ENCODE results near the gene CHMP1A.

Gene CHMP1A

GRCh38 chr16:89629827-89630610 lies 27.5 kb downstream of the CHMP1A start:
- DNase-seq: no peak

DNA sequence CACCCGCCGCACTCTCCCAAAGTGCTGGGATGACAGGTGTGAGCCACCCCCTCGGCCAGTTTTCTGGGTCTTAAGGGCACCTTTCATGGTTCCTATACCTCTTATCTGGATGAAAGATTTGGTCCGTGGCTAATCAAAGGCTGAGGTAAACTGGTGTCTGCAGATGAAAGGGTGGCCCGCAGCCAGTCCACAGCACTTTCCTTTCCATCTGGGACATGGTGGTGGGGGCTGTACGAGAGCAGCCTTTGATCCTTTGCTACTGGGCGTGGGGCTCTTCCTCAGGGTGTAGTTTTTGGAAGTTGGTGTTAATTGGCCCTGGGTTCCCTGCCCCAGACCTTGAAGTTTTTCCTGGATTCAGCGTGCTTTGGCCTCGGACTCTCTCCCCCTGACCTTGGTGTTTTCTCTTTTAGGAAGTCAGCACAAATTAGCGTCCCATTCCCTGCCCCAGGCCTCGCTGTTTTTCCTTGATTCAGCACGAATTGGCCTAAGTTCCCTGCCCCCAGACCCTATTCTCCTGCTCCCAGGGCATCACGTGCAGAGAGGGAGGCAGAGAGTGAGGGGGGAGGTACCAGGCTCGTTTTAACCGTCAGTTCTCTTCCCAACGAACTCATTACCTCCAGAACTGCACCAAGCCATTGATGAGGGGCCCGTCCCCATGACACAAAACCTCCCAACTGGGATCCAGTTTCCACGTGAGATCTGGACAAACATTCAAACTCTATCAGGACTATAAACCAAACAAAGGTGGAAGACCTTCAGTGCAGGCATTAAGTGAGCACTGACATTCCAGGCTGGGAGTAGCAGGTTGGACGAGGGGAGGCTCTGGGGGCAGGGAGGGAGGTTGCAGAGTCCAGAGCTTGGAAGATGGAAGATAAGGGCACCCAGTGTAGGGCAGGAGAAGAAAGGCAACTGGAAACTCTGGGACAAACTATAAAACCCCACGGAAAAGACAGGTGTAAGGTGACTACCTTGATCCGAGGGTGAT lies 32.4 kb downstream of the CHMP1A start:
- DNase-seq: no peak

DNA sequence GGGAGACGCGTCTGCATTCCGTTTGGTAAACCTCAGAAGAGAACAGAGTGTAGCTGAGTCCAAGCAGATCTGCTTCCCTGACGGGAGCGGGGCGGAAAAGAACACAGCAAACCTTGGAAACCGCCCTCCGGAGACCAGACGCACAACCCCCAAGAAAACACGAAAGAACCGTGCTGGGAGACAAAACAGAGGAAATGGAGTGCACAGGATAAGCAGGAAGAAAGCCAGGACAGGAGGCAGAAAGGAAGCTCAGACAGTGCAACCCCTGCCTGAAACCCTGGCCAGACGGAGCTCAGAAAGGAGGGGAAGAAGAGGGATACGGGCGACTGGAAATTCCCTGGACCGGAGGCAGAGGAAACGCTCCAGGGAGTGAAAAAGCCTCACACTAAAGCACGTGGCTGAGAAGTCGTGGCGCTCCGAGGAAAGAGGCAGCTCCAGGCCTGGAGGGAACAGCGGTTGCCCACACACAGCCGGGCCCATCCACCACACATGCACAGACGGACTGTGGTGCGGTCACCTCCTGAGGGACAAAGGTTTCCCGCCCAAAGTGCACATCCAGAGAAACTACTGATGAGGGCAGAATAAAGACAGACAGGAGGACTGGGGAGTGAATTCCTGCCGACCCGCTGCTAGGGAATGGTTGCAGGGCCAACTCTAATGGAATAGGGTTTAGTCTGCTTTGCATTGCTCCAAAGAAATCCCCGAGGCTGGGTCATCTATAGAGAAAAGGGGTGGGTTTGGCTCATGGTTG lies 33.8 kb downstream of the CHMP1A start:
- no peak for DNase-seq

DNA sequence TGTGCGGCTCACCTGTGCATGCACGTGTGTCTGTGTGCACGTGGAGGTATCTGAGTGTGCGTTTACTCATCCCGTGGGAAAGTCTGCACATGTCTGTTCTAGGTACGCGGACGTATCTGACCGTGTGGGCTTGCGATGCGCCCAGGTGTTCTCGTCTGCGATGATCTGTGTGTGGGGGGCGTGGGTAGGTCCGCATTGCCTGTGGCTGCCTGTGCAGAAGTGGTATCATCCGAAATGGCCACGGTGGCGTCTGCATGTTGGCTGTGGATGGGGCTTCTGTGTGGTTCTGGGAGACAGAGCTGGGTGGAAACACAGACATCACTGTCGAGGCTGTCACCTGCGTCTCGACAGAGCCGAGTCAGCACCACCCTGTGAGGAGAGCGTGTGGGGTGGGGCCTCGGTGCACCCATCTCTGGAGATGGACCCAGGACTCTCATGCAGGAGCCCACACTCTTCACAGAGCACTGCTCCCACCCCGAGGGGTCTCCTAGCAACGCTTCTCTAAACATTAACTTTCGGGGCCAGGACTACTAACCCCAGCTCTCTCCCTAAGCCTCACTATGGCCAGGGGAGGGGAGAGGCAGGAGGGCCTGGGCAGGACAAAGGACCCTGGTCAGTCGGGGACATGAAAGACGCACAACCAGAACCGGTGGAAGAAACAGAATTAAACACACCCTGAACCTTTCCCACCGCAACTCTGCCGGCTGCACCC lies 35.7 kb downstream of the CHMP1A start:
- no peak for DNase-seq

DNA sequence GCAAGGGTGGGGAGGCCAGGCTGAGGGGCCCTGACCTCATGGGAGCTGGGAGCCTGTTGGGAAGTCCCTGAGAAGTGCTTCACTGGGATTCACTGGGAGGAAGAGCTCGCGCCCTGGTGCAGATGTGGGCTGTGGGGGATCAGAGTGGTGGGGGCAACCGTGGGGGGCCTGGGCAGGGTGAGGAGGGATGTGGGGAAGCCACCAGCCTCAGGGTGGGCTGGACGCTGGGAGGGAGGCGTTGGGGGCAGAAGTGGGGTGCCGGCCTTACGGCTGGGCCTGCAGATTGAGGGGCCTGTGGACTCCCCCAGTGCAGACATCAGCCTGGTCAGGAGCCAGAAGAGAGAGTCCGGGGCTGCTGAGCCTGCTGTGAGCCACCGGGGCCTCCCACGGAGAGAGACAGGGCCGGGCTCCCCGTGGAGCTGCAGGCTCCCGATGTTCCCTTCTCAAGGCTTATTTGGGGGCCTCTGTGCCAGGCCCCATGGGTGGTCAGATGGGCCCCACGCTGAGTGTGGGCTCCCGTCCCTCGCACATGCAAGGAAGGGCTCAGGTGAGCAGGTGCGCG lies 36.3 kb downstream of the CHMP1A start:
- DNase-seq: no peak

- DNase-seq: no peak
Observed at GRCh38 chr16:89620406-89620841, 37.1 kb downstream of the CHMP1A start.

GRCh38 chr16:89619840-89620239 lies 37.7 kb downstream of the CHMP1A start:
- no peak for DNase-seq

DNA sequence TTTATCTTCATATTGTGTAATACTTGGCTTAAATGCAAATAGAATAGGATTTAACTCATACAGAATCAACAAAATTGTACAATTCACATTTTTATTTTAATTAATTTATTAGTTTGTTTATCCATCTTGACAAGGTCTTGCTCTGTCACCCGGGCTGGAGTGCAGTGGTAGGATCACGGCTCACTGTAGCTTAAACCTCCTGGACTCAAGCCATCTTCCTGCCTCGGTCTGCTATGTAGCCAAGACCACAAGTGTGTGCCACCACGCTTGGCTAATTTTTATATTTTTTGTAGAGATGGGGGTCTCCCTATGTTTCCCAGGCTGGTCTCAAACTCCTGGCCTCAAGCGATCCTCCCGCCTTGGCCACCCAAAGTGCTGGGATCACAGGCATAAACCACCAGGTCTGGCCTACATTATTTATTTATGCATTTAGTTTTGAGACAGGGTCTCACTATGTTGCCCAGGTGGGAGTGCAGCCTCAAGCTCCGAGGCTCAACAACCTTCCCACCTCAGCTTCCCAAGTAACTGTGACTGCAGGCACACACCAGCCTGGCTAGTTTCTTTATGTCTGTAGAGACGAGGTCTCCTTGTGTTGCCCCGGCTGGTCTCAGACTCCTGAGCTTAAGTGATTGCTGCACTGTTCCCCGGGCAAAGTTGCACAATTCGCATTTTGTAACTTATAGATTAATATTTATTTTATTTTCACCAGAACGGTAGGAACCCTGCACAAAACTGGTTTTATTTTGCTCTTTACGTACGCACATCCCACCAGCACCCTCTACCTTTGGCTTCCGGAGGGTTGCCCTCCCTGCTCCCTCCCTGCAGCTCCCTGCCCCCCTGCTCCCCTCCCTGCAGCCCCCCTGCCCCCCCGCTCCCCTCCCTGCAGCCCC lies 39.2 kb downstream of the CHMP1A start:
- no peak for DNase-seq

DNA sequence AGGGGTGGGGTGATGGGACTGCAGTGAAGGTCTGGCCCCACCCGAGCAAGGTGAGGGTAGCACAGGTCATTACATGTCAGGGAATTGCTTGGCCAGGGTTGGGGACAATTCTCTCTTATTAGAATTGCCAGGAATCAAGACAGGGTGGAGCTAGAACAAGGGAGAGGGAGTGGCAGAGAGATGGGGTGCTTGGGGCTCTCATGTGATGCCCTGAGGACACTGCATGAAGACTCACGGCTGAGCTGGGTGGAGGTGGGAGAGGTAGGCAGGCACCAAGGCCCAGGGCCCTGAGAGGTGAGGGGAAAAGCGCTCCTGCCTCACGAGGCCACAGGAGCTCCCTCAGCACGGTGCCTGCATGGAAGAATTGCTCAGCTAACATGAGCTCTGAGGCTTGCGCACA lies 40.5 kb downstream of the CHMP1A start:
- no peak for DNase-seq

DNA sequence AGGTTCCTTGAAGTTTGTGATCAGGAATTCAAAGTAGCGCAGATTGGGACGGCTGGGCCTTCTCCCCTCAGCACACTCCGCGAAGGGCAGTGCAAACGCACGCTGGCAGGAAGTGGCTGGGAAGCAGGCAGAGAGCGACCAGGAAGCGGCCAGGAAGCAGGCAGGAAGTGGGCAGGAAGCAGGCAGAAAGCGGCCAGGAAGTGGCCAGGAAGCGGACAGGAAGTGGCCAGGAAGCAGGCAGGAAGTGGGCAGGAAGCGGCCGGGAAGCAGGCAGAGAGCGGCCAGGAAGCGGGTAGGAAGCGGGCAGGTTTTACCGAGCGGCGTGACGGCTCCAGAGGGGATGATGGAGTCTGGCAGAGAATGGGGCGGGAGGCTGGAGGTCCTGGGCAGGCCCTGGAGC lies 40.9 kb downstream of the CHMP1A start:
- DNase-seq: no peak

DNA sequence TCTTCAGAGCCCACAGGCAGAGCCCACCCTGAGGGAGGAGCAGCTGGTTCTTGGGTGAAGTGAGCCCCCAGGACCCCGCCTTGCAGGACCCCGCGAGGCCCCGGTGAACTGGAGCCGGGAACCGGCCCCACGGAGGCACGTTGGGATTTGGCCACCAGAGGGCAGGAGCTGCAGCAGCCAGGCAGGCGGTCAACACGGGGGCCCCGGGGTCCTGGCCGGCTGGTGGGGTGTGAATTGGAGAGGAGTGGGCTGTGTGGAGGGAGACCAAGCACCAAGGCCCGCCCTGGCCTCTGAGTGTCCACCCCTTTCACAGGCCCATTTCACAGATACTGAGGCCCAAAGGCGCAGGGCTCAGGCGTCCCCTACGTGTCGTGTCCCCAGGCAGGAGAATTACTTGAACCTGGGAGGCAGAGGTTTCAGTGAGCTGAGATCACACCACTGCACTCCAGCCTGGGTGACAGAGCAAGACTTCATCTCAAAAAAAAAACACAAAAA lies 41.9 kb downstream of the CHMP1A start:
- DNase-seq: peak in 3 of 56 donors; percentile 6 to 48 (median 12)

GRCh38 chr16:89615176-89615575 lies 42.3 kb downstream of the CHMP1A start:
- no peak for DNase-seq

GRCh38 chr16:89613954-89614459 lies 43.5 kb downstream of the CHMP1A start:
- no peak for DNase-seq

GRCh38 chr16:89613231-89613953 lies 44.1 kb downstream of the CHMP1A start, which contains the start of gene DPEP1:
TSS of gene DPEP1 (plus strand) at chr16:89613642. CDS start at chr16:89630411, 16,769 bp downstream.
- no peak for DNase-seq

- no peak for DNase-seq
Observed at GRCh38 chr16:89612415-89613166, 44.9 kb downstream of the CHMP1A start.

DNA sequence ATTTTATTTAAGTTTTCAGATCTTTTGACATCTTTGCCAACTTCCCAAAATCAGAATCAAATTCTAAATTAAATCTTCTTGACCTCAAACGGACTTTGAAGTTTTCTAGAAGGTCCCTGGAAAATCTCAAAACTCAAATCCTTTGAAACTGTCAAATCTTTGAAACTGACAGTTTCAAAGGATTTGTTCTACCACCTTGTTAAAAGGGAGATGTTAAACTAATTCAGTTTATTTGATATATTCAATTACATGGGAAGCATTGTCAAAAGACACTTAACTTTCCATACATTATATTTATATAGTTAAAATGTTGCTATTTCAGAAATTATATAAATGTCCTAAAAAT lies 47.4 kb downstream of the CHMP1A start:
- DNase-seq: no peak

DNA sequence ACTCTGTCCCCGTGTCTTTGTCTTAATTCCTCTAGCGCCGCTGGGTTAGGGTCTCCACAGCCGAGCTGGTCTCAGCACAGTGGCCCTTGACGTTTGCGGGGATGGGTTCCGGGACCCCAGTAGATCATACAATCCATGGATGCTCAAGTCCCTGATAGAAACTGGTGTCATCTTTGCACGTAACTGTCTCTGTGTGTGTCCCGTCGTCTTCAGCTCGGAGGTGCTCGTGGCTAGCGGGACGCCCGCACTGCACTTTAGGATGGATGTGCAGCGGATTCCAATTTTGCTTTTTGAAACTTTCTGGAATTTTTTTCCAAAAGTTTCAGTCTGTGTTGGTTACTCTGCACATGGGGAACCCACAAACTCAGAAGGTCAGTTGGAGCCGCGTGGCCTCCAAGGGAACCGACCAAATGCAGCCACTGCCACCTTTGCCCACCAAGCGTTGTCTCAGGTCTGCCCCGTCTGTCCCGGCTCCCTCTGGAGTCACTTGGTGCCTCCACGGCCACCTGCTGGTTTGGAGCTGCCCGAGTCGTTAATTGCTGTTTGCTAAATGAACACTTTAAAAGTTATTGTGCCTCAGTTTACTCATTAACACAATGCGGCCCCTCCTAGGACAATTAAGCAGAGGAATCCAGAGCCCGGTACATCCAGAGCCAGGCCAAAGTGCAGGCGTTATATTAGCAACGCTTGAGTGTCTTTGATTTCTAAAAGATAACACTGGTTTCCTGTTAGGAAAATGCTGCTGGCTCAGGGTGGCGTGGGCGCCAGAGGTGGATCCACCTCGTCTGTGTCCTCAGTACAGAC lies 49.4 kb downstream of the CHMP1A start:
- no peak for DNase-seq

All from nucleus accumbens (tissue), 56 donors.